Measurements from ENCODE around the gene RAB5IF.
A peak's percentile ranks its signal among the peaks of the same experiment; 100 is the strongest.
"Not testable (repeated sequence)": the region's sequence is repeated elsewhere in the genome, so short reads cannot be mapped to it uniquely, and the experiment has no call there.

RAB5IF gene

DNA sequence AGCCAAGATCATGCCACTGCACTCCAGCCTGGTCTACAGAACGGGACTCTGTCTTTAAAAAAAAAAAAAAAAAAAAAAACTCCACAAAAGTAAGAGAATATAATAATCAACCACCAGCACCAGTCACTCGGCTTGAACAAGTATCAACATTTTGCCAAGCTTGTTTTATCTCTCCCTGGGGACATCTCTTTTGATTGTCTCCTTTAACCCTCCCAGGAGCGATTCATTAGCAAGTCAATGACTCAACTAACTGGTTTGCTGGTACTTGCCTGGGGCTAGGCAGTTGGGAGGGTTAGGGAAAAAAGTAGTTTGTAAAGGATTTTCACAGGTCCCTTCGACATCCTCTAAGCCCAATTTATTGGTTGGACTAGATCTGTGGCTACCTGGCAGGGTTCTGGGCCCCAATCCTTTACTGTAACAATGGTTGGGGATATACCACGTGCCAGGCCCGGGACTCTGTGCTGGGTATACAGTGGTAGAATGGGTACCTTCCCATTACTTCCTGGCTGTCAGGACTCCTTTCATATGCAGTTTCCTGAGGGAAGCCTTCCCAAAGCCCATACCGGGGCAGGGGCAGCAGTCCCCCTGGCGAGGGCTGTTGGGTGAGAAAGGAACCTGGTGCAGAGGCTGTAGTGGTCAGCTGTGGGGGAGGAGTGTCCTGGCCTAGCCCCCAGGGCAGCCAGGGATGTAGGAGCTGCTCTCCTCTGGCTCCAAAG lies 20.0 kb upstream of the RAB5IF start:
- peak; percentile 44 for DNase-seq (ENCODE audit: low spot score)

DNA sequence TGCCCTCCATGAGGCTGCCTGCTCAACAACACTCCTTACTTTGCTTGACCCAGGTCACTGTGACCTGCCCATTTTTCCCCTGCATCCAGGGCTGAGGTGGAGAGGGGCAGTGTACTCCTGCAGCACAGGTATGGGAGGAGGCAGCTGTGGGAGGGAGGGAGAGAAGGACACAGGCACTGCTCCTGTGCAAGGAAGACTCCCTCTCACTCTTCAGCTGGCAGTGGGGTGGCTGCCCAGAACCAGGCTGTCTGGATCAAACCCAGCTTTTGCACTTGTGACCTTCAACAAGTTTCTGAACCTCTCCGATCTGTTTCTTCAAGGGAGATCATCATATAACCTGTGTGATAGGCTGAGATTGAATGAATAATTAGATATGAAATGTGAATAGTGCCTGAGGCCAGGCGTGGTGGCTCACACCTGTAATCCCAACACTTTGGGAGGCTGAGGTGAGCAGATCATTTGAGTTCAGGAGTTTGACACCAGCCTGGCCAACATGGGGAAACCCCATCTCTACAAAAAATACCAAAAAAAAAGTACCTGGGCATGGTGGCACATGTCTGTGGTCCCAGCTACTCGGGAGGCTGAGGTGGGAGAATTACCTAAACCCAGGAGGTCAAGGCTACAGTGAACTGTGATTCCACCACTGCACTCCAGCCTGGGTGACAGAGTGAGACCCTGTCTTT lies 18.1 kb upstream of the RAB5IF start:
- no peak for DNase-seq (ENCODE audit: low spot score)

DNA sequence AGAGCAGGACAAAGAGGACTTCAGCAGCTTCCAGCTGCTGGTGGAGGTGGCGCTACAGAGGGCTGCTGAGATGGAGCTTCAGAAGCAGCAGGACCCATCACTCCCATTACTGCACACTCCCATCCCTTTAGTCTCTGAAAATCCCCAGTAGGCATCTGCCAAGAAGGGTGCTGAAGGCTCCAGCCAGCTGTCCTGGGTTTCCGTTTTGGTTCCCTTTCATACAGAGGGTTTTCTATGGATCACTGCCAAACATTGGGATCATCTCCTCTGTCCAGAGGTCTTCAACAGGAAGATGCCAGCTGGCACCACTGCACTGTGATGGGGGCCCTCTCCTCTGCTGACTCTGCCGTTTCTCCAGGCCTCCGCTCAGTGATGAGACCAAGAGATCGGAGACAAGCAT lies 14.3 kb upstream of the RAB5IF start:
- DNase-seq (ENCODE audit: low spot score), result no peak

DNA sequence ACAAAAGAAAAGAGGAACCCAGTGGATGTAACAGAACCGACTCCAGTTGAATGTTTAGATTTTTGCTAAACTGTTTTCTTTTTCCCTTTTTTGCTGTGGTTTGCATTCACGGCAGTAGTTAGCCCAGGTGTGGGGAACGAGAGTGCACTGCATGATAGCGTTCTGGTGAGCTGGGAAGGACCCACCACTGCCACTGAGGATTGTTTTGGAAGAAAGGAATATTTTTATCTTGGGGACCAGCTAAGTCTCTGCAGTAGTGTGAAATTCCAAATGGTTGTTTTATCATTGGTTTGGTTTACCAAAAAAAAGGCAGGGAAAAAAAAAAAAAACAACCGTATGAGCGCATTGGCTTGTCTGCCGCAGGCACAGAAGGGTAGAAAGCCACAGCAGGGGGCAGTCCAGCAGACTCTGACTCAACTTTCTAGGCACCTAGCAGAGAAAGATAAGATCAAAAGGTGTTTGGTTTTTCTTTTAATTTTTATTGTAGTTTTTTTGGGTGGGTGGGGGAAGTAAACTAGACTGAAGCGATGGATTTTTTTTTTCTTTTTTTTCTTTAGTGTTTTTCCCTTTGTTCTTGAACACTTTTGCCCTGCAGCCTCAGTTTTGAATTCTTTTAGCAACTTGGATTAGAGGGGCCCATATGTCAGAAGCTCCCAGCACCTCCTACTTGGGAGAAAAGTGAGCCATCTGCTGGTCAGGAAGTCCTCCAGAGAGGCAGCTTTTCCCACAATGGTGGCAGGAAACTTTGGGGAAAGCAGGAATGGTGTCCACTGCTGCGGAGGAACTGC lies 13.5 kb upstream of the RAB5IF start:
- peak; percentile 68 for DNase-seq (ENCODE audit: low spot score)

DNA sequence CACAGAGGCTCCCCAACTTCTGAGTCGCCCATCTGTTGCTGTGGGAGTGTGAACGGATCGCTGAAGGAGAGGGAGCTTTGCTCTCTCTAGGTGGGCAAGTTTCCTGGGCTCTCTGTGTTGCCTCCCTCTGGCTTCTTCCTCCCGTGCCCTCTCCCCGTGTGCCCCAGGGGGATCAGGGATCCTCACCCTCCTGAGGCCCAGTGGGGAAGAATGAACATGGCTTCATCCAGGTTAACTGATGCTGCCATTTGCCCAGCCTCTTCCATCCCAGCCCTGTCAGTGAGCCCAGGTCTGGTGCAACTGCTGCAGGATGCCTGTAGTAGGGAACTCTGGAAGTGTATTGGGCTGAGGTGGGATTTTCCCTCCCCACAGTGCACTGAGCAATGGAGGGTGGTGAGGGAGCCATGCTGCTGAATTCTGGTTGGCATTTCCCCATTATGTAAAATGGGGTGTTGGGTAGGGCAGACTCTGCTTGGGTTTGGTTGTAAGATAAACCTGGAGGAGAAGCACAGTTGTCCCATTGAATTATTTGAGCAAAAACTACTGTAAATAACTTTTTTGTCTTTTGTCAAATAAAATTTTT lies 12.1 kb upstream of the RAB5IF start:
- no peak for DNase-seq (ENCODE audit: low spot score)

DNA sequence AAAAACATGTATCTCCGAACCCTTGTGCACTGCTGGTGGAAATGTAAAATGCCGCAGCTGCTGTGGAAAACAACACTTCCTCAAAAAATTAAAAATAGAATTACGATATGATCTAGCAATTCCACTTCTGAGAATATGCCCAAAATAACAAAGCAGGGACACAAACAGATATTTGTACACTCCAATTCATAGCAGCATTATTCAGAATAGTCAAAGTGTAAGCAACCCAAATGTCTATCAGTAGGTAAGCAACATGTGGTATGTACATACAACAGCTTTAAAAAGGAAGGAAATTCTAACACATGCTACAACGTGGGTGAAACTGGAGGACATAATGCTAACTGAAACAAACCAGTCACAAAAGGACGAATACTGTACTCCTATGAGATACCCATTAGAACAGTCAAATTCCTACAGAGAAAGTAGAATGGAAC lies 5.7 kb upstream of the RAB5IF start:
- no peak for DNase-seq (ENCODE audit: low spot score)

DNA sequence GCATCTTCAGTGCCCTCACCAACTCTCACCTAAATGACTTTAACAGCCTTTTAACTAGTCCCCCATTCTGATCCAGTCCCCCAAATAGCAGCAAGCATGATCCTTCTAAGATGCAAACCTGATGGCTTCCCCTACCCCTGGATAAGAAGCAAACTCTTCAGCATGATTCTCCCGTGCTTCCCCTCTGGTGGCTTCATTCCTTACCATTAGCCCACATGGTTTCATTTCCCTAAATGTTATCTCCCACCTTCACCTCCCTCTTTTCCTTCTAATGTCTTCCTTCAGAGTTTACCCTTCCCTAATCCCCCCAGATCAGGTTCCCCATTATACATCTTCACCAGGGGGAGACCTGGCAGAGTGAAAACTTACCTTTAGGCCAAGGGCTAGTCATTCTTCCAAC lies 4.0 kb upstream of the RAB5IF start:
- no peak for DNase-seq (ENCODE audit: low spot score)

DNA sequence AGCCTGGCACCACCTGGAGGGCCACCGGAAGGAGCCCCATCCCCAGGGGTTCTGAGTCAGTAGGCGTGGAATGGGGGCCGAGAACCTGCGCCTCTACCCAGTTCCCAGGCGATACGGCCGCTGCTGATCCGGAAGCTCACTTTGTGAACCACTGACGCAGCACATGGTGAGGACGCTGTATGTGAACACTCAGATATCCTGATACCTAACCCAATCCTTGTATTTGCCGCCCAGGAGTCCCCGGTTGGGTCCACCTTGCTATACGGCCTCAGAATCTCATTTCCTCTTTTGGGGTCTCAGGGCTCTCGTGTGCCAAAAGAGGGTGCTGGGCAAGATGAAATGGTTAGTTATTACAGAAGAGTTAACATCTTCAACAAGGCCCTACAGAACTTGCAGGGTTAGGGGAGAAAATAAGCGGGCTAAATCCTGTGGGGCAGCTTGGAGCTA lies 604 bp upstream of the RAB5IF start:
- no peak for DNase-seq (ENCODE audit: low spot score)

DNA sequence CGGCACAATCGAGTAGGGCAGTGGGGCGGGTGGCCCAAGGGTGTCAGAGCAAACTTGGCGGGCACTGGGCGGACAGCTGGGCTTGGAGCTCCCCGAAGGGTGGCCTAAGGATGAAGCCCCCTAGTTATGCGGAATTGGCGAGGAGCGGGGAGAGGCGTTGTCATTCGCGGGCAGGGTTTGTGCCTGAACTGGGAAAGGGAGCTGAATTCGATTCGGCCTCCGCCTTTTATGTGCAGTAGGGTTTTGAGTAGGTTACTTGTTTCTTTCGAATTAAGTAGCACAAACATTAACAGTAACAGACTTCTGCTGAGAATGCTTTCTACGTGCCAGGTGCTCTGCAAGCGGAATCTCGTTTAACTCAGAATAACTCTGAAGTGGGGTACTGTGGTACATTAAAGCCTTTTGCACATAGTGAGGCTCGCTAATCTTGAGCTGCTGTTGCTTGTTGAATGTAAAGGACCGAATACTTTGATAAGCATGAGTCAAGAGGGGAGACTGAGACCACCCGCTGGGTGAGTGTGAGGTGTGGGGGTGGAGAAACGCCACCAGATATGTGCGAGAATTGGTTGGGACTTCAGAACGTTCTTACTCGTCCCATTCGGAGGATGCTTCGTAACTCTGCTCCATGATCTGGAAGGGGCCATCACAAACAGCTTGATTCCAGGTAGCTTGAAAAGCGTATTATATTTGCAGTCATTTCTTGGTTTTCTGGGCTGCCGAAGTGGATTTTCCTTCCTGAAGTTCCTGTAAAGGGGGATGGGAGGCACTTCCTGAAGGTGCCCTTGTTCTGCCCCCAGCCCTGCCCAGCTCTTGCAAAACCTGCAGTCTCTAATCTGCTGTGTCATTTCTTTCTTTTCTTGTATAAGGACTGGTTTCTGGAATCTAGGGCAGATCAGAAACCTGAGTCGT lies 833 bp downstream of the RAB5IF start:
- peak; percentile 36 for DNase-seq (ENCODE audit: low spot score)

DNA sequence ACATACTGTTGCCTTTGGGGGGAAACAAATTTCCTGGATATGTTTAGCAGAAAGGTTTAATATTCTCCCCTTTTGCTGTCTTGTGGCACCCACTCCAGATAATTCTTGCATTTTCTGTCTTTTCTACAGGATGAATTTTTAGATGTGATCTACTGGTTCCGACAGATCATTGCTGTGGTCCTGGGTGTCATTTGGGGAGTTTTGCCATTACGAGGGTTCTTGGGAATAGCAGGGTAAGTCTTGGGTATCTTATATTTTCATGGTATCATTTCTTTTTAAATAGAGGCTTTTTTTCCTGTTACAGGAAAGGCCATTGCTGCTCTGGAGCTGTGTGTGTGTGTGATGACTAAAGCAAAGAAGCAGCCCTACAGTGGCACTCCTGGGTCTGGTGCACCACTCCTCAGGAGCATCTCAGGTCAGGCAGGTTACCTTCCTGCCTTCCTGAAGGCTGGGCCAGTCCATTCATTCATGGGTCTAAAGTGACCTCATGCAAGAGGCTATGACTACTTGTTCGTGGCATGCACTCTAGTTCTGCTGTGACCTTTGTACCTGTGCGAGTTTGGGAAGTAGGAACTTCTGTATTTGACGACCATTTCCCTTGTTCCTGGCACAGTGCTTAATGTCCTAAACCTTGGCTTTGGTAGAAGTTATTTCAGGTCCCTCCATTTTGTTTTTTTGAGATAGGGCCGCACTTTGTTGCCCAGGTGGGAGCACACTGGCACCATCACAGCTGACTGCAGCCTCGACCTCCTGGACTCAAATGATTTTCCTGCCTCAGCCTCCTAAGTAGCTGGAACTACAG lies 2.2 kb downstream of the RAB5IF start:
- no peak for DNase-seq (ENCODE audit: low spot score)

DNA sequence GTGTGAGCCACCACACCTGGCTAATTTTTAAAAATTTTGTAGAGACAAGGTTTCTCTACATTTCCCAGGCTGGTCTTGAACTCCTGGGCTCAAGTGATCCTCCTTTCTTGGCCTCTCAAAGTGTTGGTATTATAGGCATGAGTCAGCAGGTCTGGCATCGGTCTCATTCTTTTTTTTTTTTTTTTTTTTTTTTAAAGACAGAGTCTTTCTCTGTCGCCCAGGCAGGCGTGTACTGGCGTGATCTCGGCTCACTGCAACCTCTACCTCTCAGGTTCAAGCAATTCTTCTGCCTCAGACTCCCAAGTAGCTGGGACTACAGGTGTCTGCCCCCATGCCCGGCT lies 2.8 kb downstream of the RAB5IF start:
- not testable (repeated sequence) for DNase-seq (ENCODE audit: low spot score)

DNA sequence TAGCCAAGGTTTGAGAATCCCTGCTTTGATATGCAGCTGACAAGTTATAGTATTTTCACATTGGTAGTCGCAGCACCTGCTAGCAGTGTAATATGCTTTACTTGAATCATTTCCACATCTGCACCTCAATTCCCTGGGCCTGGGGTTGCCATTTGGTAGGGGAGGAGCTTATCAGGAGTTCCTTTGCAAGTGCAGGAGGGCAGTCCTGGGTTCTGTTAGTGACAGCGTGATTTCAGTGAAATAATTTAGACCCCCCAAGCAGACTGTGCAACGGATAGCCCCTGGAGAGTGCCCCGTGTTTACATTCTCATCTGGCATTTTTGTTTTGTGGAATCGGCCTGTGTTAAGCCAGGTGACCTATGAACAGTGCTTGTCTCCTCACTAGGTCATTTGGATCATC lies 6.0 kb downstream of the RAB5IF start:
- DNase-seq (ENCODE audit: low spot score), result no peak

DNA sequence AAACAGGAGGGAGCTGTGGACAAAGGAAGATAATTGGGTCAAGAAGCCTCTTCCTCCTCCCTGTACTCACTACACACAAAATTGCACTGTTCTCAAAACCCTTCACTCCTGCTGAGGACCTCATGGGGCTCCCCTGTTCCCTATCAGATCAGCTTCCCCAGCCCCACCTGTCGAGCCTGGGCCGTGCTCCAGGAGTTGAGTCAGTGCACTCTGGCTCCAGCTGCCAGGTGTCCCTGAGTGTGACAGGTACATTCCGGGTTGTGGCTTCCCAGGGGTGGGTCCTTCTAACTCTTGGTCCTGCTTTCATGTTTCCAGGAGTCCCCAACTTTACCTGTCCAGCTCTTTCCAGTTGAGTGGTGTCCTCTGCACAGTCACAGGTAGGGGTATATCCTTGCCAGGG lies 8.4 kb downstream of the RAB5IF start:
- no peak for DNase-seq (ENCODE audit: low spot score)

DNA sequence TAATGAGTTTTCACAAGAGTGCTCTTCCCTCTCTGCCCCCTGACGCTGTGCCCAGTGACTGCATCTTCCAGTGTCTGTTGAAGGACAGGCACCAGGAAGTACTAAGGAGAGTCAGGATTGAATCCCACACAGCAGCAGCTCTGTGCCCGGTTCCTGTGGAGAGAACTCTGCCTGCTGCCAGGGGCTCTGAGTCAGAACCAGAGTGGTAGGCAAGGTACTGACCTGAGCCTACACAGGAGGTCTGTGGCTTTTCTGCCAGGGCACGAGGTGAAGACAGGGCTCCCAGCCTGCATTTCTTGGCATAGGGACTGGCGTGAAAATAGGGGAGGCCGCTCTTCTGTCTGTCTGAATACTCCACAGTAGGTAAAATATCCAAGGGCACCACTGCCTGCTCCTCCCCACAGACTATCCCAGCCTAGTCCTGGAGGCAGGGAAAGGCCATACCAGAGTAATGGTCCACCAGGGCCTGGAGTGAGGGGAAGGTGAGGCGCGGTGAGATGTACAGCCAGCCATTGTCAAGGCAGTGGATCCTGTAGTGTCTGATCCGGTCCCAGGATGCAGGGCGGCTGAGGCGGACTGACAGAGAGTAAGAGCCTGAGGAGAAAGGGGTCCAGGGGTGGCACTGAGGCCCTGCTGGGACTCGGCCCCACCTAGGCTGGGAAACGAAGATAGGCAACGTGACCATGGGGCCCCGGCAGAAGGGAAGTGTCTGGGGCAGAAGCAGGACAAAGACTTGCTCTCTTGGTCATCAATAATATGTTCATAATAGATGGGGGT lies 9.4 kb downstream of the RAB5IF start:
- no peak for DNase-seq (ENCODE audit: low spot score)

DNA sequence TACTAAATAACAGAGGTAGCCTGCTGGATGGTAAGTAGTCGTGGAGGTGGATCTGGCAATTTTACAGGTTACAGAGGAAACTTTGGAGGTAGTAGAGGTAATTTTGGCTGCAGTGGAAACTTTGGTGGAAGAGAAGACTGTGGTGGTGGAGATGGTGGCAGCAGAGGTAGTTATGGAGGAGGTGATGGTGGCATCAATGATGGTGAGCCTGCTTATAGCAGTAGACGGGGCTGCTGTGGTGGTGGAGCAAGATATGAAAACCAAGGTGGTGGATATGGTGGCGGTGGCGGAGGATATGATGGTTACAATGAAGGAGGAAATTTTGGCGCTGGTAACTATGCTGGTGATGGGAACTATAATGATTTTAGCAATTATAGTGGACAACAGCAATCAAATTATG lies 15.3 kb downstream of the RAB5IF start:
- DNase-seq (ENCODE audit: low spot score), result no peak

DNA sequence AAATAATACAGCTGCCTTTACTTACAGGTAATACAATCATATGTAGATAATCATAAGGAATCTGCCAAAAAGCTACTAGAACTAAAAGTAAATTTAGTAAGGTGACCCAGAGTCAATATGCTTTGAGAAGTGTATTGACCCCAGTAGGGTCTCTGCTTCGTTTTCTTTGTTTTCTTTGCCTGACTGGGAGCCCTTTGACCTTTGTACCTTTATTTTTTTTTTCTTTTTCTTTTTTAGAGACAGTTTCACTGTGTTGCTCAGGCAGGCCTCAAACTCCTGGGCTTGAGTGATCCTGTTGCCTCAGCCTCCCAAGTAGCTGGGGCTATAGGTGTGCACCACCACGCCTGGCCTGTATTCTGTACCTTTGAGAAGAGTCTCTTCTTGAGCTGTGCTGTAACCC lies 17.9 kb downstream of the RAB5IF start:
- DNase-seq (ENCODE audit: low spot score), result no peak

DNA sequence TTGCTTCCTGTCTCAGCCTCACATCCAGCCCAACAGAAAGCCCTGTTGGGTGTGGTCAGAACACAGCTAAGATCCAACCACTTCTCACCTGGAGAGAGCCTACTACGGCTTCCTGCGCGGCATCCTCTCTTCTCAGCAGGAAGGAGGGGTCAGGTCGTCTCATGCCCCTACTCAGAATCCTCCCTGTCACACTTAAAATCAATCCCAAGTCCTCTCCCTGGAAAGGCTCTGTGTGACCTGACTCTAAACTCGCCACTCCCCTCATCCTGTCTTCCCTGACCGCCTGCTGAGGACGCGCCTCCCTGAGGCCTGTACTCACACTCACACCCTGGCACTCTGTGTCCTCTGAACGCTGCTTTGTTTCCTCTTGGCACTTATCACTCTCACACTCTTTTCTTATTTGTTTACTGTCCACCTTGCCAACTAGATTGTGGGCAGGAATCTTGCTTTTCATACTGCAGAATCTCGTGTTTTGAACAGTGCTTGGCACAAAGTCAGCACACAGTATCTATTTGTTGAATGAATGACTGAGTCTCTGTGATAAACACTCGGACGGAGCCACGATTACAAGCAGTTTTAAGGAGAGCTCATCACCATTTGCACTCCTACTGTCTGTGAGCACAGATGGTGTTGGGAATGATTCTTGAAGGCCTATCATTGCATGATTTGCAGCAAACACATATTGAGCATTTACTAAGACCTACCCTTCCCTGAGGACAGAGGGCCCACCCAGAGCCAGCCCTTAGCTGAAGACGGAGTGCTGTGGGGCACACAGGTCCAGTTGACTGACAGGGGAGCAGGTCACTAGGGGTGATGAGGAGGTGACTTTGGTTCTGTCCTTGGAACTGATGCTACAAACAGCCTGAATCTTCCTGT lies 18.7 kb downstream of the RAB5IF start:
- DNase-seq (ENCODE audit: low spot score), result no peak

DNA sequence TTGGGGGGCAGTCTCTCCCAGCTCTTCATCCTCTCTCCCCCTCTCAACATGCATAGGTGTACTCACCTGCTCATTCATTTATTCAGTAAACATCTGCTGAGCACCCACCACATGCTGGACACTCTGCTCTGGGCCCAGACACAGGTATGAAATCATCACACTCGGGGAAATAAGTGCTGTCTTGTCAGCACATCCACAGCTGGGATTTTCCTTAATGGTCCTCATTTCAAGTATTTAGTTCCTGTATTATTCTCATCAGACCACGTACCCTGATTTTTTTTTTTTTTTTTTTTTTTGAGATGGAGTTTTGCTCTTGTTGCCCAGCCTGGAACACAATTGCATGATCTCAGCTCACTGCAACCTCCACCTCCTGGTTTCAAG lies 19.4 kb downstream of the RAB5IF start:
- no peak for DNase-seq (ENCODE audit: low spot score)

DNA sequence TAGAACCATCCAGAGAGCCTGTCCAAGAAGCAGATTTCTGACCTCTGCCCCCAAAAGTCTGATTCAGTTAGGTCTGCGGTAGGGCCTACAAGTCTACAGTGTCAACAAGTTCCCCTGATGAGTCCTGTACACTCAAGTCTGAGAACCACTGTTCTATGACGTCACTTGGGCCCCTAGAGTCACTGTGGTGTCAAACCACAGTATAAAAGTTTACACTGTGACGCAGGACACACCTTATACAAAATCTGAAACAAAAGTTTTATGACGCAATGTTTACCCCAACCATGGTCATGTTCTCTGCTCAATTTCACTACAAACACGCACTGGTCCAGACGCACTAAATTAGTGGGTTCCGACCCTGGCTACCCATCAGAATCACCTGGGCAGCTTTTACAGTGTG lies 22.5 kb downstream of the RAB5IF start:
- no peak for DNase-seq (ENCODE audit: low spot score)

Measured in GM03348 (cell line).